ENCODE results near the gene BUB1B. TPM values are rescaled to one million over a fixed set of nuclear protein-coding genes. Genes with fewer than 3 reads are reported as not detected.

BUB1B gene
- total RNA-seq, 2 donors from 2014 or later, result 2.5 to 8.2 TPM

- Histone ChIP-seq H3K27me3 (replicated peaks; ENCODE audit: insufficient read depth) (no peaks in the 10 kb centered on the region), H3K4me1 (replicated peaks) (no peaks in the 10 kb centered on the region), H3K4me3 (no peak overlapping the region), H3K36me3 (no peaks in the 10 kb centered on the region), H3K27ac (no peak overlapping the region), H3K9me3 (no peaks in the 10 kb centered on the region)
- DNase-seq (ENCODE audit: low spot score), result no peak
- WGBS, result 63% methylated on average over 7 of the region's 7 CpGs
- TF ChIP-seq POLR2AphosphoS5 (IDR thresholded peaks at IDR 0.05) (no peak), POLR2A (IDR thresholded peaks at IDR 0.05) (no peak), CTCF (IDR thresholded peaks at IDR 0.05) (no peak)
- intact Hi-C loops (cut with DNase I), result no loop called here
Observed at GRCh38 chr15:40259021-40259420, 98.2 kb downstream of the BUB1B start.

- Histone ChIP-seq H3K36me3 (no peaks in the 10 kb centered on the region), H3K27me3 (replicated peaks; ENCODE audit: insufficient read depth) (no peaks in the 10 kb centered on the region), H3K4me1 (replicated peaks) (no peaks in the 10 kb centered on the region), H3K4me3 (no peak overlapping the region), H3K27ac (no peak overlapping the region), H3K9me3 (no peaks in the 10 kb centered on the region)
- 77% methylated on average over 12 of the region's 12 CpGs for WGBS
- intact Hi-C loops (cut with DNase I), result no loop called here
- DNase-seq (ENCODE audit: low spot score), result no peak
- TF ChIP-seq POLR2AphosphoS5 (IDR thresholded peaks at IDR 0.05) (no peak), POLR2A (IDR thresholded peaks at IDR 0.05) (no peak), CTCF (IDR thresholded peaks at IDR 0.05) (no peak)
Observed at GRCh38 chr15:40263024-40263754, 102.3 kb downstream of the BUB1B start.

- Histone ChIP-seq H3K36me3 (no peaks in the 10 kb centered on the region), H3K27me3 (replicated peaks; ENCODE audit: insufficient read depth) (no peaks in the 10 kb centered on the region), H3K4me1 (replicated peaks) (no peaks in the 10 kb centered on the region), H3K27ac (no peak overlapping the region), H3K4me3 (no peak overlapping the region), H3K9me3 (no peaks in the 10 kb centered on the region)
- WGBS, result 70% methylated on average over 16 of the region's 16 CpGs
- no peak for DNase-seq (ENCODE audit: low spot score)
- intact Hi-C loops (cut with DNase I), result no loop called here
- TF ChIP-seq POLR2A (IDR thresholded peaks at IDR 0.05) (no peak), POLR2AphosphoS5 (IDR thresholded peaks at IDR 0.05) (no peak), CTCF (IDR thresholded peaks at IDR 0.05) (no peak)
Observed at GRCh38 chr15:40264321-40265153, 103.7 kb downstream of the BUB1B start.

GRCh38 chr15:40265355-40265754, 104.5 kb downstream of the BUB1B start:
- TF ChIP-seq POLR2AphosphoS5 (IDR thresholded peaks at IDR 0.05) (no peak), CTCF (IDR thresholded peaks at IDR 0.05) (no peak), POLR2A (IDR thresholded peaks at IDR 0.05) (no peak)
- no peaks in the 10 kb centered on the region for H3K9me3 ChIP-seq
- H3K27ac ChIP-seq, result no peak overlapping the region
- H3K27me3 ChIP-seq (replicated peaks; ENCODE audit: insufficient read depth), result no peaks in the 10 kb centered on the region
- H3K4me1 ChIP-seq (replicated peaks), result no peaks in the 10 kb centered on the region
- no peak overlapping the region for H3K4me3 ChIP-seq
- 88% methylated on average over 10 of the region's 10 CpGs for WGBS
- no peak for DNase-seq (ENCODE audit: low spot score)
- H3K36me3 ChIP-seq, result no peaks in the 10 kb centered on the region
- intact Hi-C loops (cut with DNase I), result no loop called here

Data from prostate gland (tissue), 2 donors.